H1 (cell line): Measurements from ENCODE around the gene SF3B3. TPM values are rescaled to one million over a fixed set of nuclear protein-coding genes. Genes with fewer than 3 reads are reported as not detected.

ENCODE experiments used
- HDAC2 ChIP-seq, 2 experiments: fragments of 300-600 bp in 1 of 2; sonication (generic) in 1 of 2; IDR thresholded peaks; 2 replicates each; pipeline ENCODE4 v1.6.1; 2011 to 2012; ENCODE audit warnings: low read depth in 2 of 2, low read length in 2 of 2, mild to moderate bottlenecking in 2 of 2, moderate library complexity in 2 of 2, borderline replicate concordance in 1 of 2, inconsistent platforms in 1 of 2
- SP1 ChIP-seq: IDR thresholded peaks from 2 replicates; pipeline ENCODE4 v1.6.1; 2011; ENCODE audit warnings: low read depth, low read length
- polyA plus RNA-seq, 7 experiments: library from polyadenylated mRNA; depleted of rRNA in 3 of 7; stranded (reverse) in 5 of 7; unstranded in 2 of 7; fragments of >200 nt in 5 of 7; fragments of 200-250 nt in 2 of 7; gene quantifications; 1 replicate in 5 of 7; 2 replicates in 1 of 7; 4 replicates in 1 of 7; pipeline versions ENCODE4 v1.2.1 to v1.2.3, GENCODE V29; 2011 to 2013; ENCODE audit warnings: missing spikeins in 2 of 7, mixed read lengths in 2 of 7
- total RNA-seq: library from RNA; stranded (reverse); fragmentation: NEBNext Ultra II Directional; extraction: Animal tissue kit (Norgen Biotek cat#: 25700); gene quantifications from 2 replicates; pipeline ENCODE4 v1.2.1, GENCODE V29; 2021

Gene SF3B3
- total and polyA plus RNA-seq, 2 of the 8 experiments (the other 6 are each of a cell fraction or from before 2014, with no cell fraction given) = 241 to 521 TPM

GRCh38 chr16:70493802-70494201 lies 29.8 kb upstream of the SF3B3 start (continued):
- no peak for TF ChIP-seq SP1
- TF ChIP-seq HDAC2 (IDR thresholded peaks at IDR 0.05; ENCODE audit: borderline replicate concordance in 1 of 2, low read depth in 2 of 2, low read length in 2 of 2) = no peak
